K562 (cell line): ENCODE data around the gene ZP3. TPM values are rescaled to one million over a fixed set of nuclear protein-coding genes. Genes with fewer than 3 reads are reported as not detected.

ENCODE experiments used
- ERF ChIP-seq: fragments of 450-650 bp; formaldehyde crosslinking; IDR thresholded peaks from 2 replicates; pipeline ENCODE4 v1.4.0; 2020; ENCODE audit warnings: mild to moderate bottlenecking, mixed read lengths
- ETS1 ChIP-seq: conservative IDR thresholded peaks from 2 replicates; pipeline ENCODE4 v1.6.1; 2011; ENCODE audit warnings: low read depth, mild to moderate bottlenecking, low read length; ENCODE audit not compliant: control insufficient read depth
- FOXK1 ChIP-seq: sonication (generic); formaldehyde crosslinking; IDR thresholded peaks from 2 replicates; pipeline ENCODE4 v1.8.0; 2022; ENCODE audit warnings: missing genetic modification reagents, mild to moderate bottlenecking, borderline replicate concordance
- FUS ChIP-seq: fragments of 200-400 bp; formaldehyde crosslinking; optimal IDR thresholded peaks from 2 replicates; pipeline ENCODE3; 2017; ENCODE audit warnings: low read depth, low read length
- L3MBTL2 ChIP-seq: fragments of 450-650 bp; IDR thresholded peaks from 2 replicates; pipeline ENCODE4 v1.6.1; 2016; ENCODE audit warnings: mild to moderate bottlenecking, moderate library complexity
- MTA1 ChIP-seq: fragments of 450-650 bp; IDR thresholded peaks from 2 replicates; pipeline ENCODE4 v1.6.1; 2017; ENCODE audit warnings: borderline replicate concordance
- MXI1 ChIP-seq: IDR thresholded peaks from 2 replicates; pipeline ENCODE4 v1.6.1; 2011; ENCODE audit warnings: low read depth, mild to moderate bottlenecking, improper control_type of control experiment, low read length
- MYC ChIP-seq, 2 experiments: fragments of 250-450 bp in 1 of 2; sonication (Bioruptor Pico) in 1 of 2; IDR thresholded peaks; 2 replicates each; pipeline versions ENCODE4 v1.5.1 to v1.6.1; 2012 to 2021; ENCODE audit warnings: low read depth in 2 of 2, borderline replicate concordance in 1 of 2, improper control_type of control experiment in 1 of 2, low read length in 1 of 2, mild to moderate bottlenecking in 1 of 2, moderate library complexity in 1 of 2
- NELFE ChIP-seq: IDR thresholded peaks from 2 replicates; pipeline ENCODE4 v1.6.1; 2011; ENCODE audit warnings: mild to moderate bottlenecking; ENCODE audit not compliant: insufficient read depth, insufficient read length
- NUFIP1 ChIP-seq: fragments of 450-650 bp; IDR thresholded peaks from 2 replicates; pipeline ENCODE4 v1.6.1; 2018; ENCODE audit not compliant: partially characterized antibody
- PCBP2 ChIP-seq: fragments of 200-400 bp; formaldehyde crosslinking; IDR thresholded peaks from 2 replicates; pipeline ENCODE4 v1.6.1; 2018; ENCODE audit warnings: low read length, low read depth, mild to moderate bottlenecking, moderate library complexity; ENCODE audit not compliant: poor library complexity, severe bottlenecking
- POLR2B ChIP-seq: fragments of 450-650 bp; IDR thresholded peaks from 2 replicates; pipeline ENCODE4 v1.6.1; 2018; ENCODE audit warnings: low read depth; ENCODE audit not compliant: partially characterized antibody
- TAL1 ChIP-seq: fragments of 450-650 bp; IDR thresholded peaks from 2 replicates; pipeline ENCODE4 v1.6.1; 2016; ENCODE audit warnings: mild to moderate bottlenecking
- TBP ChIP-seq: optimal IDR thresholded peaks from 2 replicates; pipeline ENCODE3; 2011; ENCODE audit warnings: low read depth, low read length, improper control_type of control experiment
- U2AF2 ChIP-seq: fragments of 200-400 bp; formaldehyde crosslinking; optimal IDR thresholded peaks from 2 replicates; pipeline ENCODE3; 2017; ENCODE audit warnings: low read depth, mild to moderate bottlenecking, low read length
- YBX1 ChIP-seq: fragments of 450-650 bp; IDR thresholded peaks from 2 replicates; pipeline ENCODE4 v1.7.1; 2016; ENCODE audit warnings: mild to moderate bottlenecking
- ZNF133 ChIP-seq: fragments of 250-450 bp; sonication (Bioruptor Pico); IDR thresholded peaks from 2 replicates; pipeline ENCODE4 v1.4.0; 2020; ENCODE audit warnings: mild to moderate bottlenecking
- ZNF655 ChIP-seq: fragments of 250-450 bp; sonication (Bioruptor Pico); IDR thresholded peaks from 2 replicates; pipeline ENCODE4 v1.5.0; 2021
- polyA plus RNA-seq, 8 experiments: library from polyadenylated mRNA; depleted of rRNA in 4 of 8; stranded (reverse) in 5 of 8; unstranded in 3 of 8; fragments of >200 nt; fragmentation: Nextera tagmentation in 2 of 8; fragmentation: Illumina TruSeq in 1 of 8; extraction: Ambion mirVana in 2 of 8; extraction: Trizol in 1 of 8; gene quantifications; 2 replicates each; pipeline versions ENCODE4 v1.2.1 to v1.2.3, GENCODE V29; 2011 to 2014; ENCODE audit warnings: inconsistent platforms in 1 of 8, missing spikeins in 1 of 8
- total RNA-seq, 7 experiments: library from RNA; depleted of rRNA in 6 of 7; stranded (reverse); fragments of >200 nt in 6 of 7; fragmentation: Illumina TruSeq in 2 of 7; extraction: Trizol in 2 of 7; gene quantifications; 2 replicates each; pipeline versions ENCODE4 v1.2.1 to v1.2.3, GENCODE V29; 2011 to 2021; ENCODE audit warnings: low replicate concordance in 1 of 7
- TF ChIP-seq, protein P1 (sequence below): fragments of 150-350 bp; IDR thresholded peaks from 2 replicates; pipeline ENCODE4 v1.6.1; 2014; ENCODE audit warnings: low read depth, mild to moderate bottlenecking, low read length, borderline replicate concordance
- TF ChIP-seq, protein P2 (sequence below): fragments of 250-450 bp; sonication (Bioruptor Pico); IDR thresholded peaks from 2 replicates; pipeline ENCODE4 v1.5.0; 2020; ENCODE audit warnings: mild to moderate bottlenecking, borderline replicate concordance

Gene ZP3
- total and polyA plus RNA-seq, 9 of the 15 experiments (the other 6 are each of a cell fraction or from before 2014, with no cell fraction given), result 1.4 to 3.8 (median 2.4) TPM

DNA sequence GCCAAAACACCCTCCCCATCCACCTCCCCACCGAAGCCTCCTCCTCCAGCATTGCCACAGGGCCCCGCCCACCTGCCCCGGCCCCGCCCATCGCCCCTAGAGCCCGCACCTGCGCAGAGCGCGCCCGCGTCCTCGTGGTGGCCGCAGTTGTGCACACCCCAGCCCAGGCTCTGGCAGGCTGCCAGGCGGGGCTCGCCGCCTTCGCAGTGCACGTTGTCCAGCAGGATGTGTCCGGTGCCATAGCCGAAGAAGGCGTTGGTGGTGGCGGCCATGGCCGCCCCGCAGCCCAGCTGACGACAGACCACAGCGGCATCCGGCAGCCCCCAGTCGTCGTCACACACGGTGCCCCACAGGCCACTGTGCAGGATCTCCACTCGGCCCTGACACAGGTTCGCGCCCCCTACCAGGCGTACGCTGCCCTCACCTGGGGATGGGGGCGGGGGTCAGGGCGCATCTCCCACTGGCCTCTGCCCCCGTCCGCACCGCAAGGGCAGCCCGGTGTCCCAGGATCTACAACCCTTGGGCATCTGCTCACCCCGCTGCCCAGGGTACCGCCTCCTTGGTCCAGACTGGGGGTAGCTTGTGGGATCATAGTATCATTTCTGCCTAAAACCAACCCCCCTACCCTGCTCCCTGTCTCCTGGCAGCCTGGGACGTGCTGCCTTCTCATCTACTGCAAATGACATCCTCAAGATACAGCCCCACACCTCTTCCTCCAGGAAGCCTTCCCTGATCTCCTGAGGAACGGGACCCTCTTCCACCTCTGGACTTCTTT is 27.2 kb upstream of the ZP3 start (continued):
- TF ChIP-seq MTA1 (no peak), TBP (peak; percentile 65), POLR2B (peak; percentile 77), ZNF655 (CRISPR knock-in tag) (no peak), YBX1 (no peak), TAL1 (no peak; the same call in 1 of the 2 replicates), NELFE (no peak), ZNF133 (CRISPR knock-in tag) (no peak), PCBP2 (no peak), MXI1 (peak; percentile 90), L3MBTL2 (peak; percentile 99), FUS (no peak), ERF (CRISPR knock-in tag) (peak; percentile 72; the same call in 1 of the 2 replicates), NUFIP1 (no peak), FOXK1 (no peak), U2AF2 (no peak), ETS1 (peak; percentile 78; the same call in 1 of the 2 replicates), MYC (IDR thresholded peaks at IDR 0.05; ENCODE audit: low read depth, low read length) (peak; percentile 98), MYC (CRISPR knock-in tag; IDR thresholded peaks at IDR 0.05; ENCODE audit: borderline replicate concordance, low read depth) (peak; percentile 88)
- TF ChIP-seq, protein P1, sequence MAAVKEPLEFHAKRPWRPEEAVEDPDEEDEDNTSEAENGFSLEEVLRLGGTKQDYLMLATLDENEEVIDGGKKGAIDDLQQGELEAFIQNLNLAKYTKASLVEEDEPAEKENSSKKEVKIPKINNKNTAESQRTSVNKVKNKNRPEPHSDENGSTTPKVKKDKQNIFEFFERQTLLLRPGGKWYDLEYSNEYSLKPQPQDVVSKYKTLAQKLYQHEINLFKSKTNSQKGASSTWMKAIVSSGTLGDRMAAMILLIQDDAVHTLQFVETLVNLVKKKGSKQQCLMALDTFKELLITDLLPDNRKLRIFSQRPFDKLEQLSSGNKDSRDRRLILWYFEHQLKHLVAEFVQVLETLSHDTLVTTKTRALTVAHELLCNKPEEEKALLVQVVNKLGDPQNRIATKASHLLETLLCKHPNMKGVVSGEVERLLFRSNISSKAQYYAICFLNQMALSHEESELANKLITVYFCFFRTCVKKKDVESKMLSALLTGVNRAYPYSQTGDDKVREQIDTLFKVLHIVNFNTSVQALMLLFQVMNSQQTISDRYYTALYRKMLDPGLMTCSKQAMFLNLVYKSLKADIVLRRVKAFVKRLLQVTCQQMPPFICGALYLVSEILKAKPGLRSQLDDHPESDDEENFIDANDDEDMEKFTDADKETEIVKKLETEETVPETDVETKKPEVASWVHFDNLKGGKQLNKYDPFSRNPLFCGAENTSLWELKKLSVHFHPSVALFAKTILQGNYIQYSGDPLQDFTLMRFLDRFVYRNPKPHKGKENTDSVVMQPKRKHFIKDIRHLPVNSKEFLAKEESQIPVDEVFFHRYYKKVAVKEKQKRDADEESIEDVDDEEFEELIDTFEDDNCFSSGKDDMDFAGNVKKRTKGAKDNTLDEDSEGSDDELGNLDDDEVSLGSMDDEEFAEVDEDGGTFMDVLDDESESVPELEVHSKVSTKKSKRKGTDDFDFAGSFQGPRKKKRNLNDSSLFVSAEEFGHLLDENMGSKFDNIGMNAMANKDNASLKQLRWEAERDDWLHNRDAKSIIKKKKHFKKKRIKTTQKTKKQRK, result no peak
- TF ChIP-seq, protein P2, sequence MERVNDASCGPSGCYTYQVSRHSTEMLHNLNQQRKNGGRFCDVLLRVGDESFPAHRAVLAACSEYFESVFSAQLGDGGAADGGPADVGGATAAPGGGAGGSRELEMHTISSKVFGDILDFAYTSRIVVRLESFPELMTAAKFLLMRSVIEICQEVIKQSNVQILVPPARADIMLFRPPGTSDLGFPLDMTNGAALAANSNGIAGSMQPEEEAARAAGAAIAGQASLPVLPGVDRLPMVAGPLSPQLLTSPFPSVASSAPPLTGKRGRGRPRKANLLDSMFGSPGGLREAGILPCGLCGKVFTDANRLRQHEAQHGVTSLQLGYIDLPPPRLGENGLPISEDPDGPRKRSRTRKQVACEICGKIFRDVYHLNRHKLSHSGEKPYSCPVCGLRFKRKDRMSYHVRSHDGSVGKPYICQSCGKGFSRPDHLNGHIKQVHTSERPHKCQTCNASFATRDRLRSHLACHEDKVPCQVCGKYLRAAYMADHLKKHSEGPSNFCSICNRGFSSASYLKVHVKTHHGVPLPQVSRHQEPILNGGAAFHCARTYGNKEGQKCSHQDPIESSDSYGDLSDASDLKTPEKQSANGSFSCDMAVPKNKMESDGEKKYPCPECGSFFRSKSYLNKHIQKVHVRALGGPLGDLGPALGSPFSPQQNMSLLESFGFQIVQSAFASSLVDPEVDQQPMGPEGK (CRISPR knock-in tag), result 0 out of 2 replicates have a peak, but pooled peaks have one; percentile 17
